Endothelial cell of umbilical vein (primary cell): ENCODE measurements around the gene LGALS3BP. TPM values are rescaled to one million over a fixed set of nuclear protein-coding genes. Genes with fewer than 3 reads are reported as not detected.

Experiments used
- BruUV-seq: library from RNA; stranded (reverse); fragments of 400-500 nt; replicated peaks from 2 replicates; lab custom pipeline; 2021; lab: Mats Ljungman, UMichigan
- CTCF ChIA-PET: fragments of 300-600, 350-600 bp; sonication (Branson Sonifier 250); formaldehyde crosslinking; loops from one replicate; lab custom pipeline; 2021; ENCODE audit warnings: antibody characterized with exemption, inconsistent platforms; lab: Charles Lee
- POLR2A ChIA-PET: fragments of 300-600, 350-600 bp; sonication (Branson Sonifier 250); formaldehyde crosslinking; loops from one replicate; lab custom pipeline; 2021; ENCODE audit warnings: antibody characterized with exemption, inconsistent platforms; lab: Charles Lee
- DNase-seq: peaks from one replicate; pipeline ENCODE4 v3.0.0-alpha.2; 2011; ENCODE audit warnings: low read depth, low spot score
- FAIRE-seq: peaks from 2 replicates; lab custom pipeline; 2011; peaks lifted over from hg19 to GRCh38; lab: Jason Lieb, UNC
- H2AFZ ChIP-seq: 2 replicates; pipeline ENCODE4 v1.6.0; 2012; ENCODE audit warnings: low read depth, low read length, control low read depth, inconsistent platforms
- H3K27ac ChIP-seq: 2 replicates; pipeline ENCODE4 v1.5.1; 2011; ENCODE audit warnings: low read depth, mild to moderate bottlenecking, control low read depth, low read length, moderate library complexity; ENCODE audit not compliant: insufficient read depth
- H3K27me3 ChIP-seq, 2 experiments: 2 replicates each; pipeline versions ENCODE4 v1.6.0 to v1.6.1; 2011; ENCODE audit warnings: low read length in 2 of 2, mixed read lengths in 1 of 2; ENCODE audit not compliant: control insufficient read depth in 2 of 2, insufficient read depth in 2 of 2
- H3K36me3 ChIP-seq, 2 experiments: 2 replicates in 1 of 2; 3 replicates in 1 of 2; pipeline ENCODE4 v1.5.1; 2011; ENCODE audit warnings: low read length in 2 of 2, mild to moderate bottlenecking in 1 of 2, moderate library complexity in 1 of 2; ENCODE audit not compliant: control insufficient read depth in 2 of 2, insufficient read depth in 2 of 2; ENCODE audit errors: extremely low read depth in 1 of 2
- H3K4me1 ChIP-seq: 3 replicates; pipeline ENCODE4 v1.5.1; 2011; ENCODE audit warnings: mild to moderate bottlenecking, low read length; ENCODE audit not compliant: control insufficient read depth, insufficient read depth; ENCODE audit errors: extremely low read depth
- H3K4me2 ChIP-seq: 2 replicates; pipeline ENCODE4 v1.6.1; 2011; ENCODE audit warnings: low read length, control low read depth, mixed read lengths; ENCODE audit not compliant: insufficient read depth
- H3K4me3 ChIP-seq, 3 experiments: fragments of 200-600 bp in 1 of 3; sonication (generic), shearing (Covaris generic) in 1 of 3; replicated peaks in 1 of 3; 2 replicates each; pipeline ENCODE4 v1.5.1; 2011 to 2016; ENCODE audit warnings: control low read depth in 3 of 3, low read length in 3 of 3, mild to moderate bottlenecking in 2 of 3, inconsistent platforms in 1 of 3, low read depth in 1 of 3, moderate library complexity in 1 of 3; ENCODE audit not compliant: insufficient read depth in 1 of 3
- H3K79me2 ChIP-seq: 2 replicates; pipeline ENCODE4 v1.6.0; 2012; ENCODE audit warnings: low read length, inconsistent platforms; ENCODE audit not compliant: control insufficient read depth, insufficient read depth
- H3K9ac ChIP-seq: replicated peaks from 2 replicates; pipeline ENCODE3; 2011; ENCODE audit warnings: low read length, control low read depth; ENCODE audit not compliant: insufficient read depth; ENCODE audit errors: extremely low read depth
- H3K9me1 ChIP-seq: replicated peaks from 3 replicates; pipeline ENCODE4 v1.6.0; 2011; ENCODE audit warnings: mild to moderate bottlenecking, low read length; ENCODE audit not compliant: control insufficient read depth, insufficient read depth; ENCODE audit errors: extremely low read depth
- H3K9me3 ChIP-seq: replicated peaks from 2 replicates; pipeline ENCODE4 v1.5.1; 2012; ENCODE audit warnings: low read length, inconsistent platforms; ENCODE audit not compliant: control insufficient read depth, insufficient read depth
- H4K20me1 ChIP-seq: replicated peaks from 2 replicates; pipeline ENCODE3; 2011; ENCODE audit warnings: mild to moderate bottlenecking, low read length; ENCODE audit not compliant: control insufficient read depth, insufficient read depth; ENCODE audit errors: extremely low read depth
- CTCF ChIP-seq, 2 donors: IDR thresholded peaks; 1 replicate in 1 of 2; 2 replicates in 1 of 2; pipeline ENCODE4 v1.5.1; 2011; ENCODE audit warnings: low read length in 2 of 2, mild to moderate bottlenecking in 2 of 2, moderate library complexity in 2 of 2, control low read depth in 1 of 2, inconsistent platforms in 1 of 2, low read depth in 1 of 2; ENCODE audit not compliant: insufficient read depth in 1 of 2; ENCODE audit errors: extremely low read depth in 1 of 2
- EZH2 ChIP-seq: IDR thresholded peaks from 2 replicates; pipeline ENCODE4 v1.6.1; 2012; ENCODE audit warnings: borderline replicate concordance, low read depth, mild to moderate bottlenecking, moderate library complexity, low read length, inconsistent platforms; ENCODE audit not compliant: severe bottlenecking
- FOS ChIP-seq: IDR thresholded peaks from 2 replicates; pipeline ENCODE4 v1.6.1; 2011; ENCODE audit warnings: mild to moderate bottlenecking, low read length, moderate library complexity, borderline replicate concordance; ENCODE audit not compliant: insufficient read depth
- MAX ChIP-seq: IDR thresholded peaks from 2 replicates; pipeline ENCODE4 v1.6.1; 2011; ENCODE audit not compliant: insufficient read depth, insufficient read length
- dilution Hi-C: fragments of 300-500 bp; cut with MboI; formaldehyde crosslinking; loops from one replicate; pipeline ENCODE4 v1.15.0; 2019; ENCODE audit warnings: low sequenced_read_pairs; ENCODE audit not compliant: extremely low pct_ligation_motif_present
- intact Hi-C: fragments of 100-400 bp; cut with micrococcal nuclease; formaldehyde crosslinking; loops from one replicate; pipeline ENCODE4 v1.10.0; 2022
- polyA plus RNA-seq, 4 experiments: library from polyadenylated mRNA; depleted of rRNA in 3 of 4; stranded (reverse) in 3 of 4; unstranded in 1 of 4; fragments of >200 nt; gene quantifications; 2 replicates each; pipeline versions ENCODE4 v1.2.1 to v1.2.3, GENCODE V29; 2011 to 2012; ENCODE audit warnings: missing spikeins in 1 of 4
- total RNA-seq: library from RNA; stranded (reverse); gene quantifications from 2 replicates; pipeline ENCODE4 v1.2.3, GENCODE V29; 2021

The LGALS3BP gene
- total and polyA plus RNA-seq, 2 donors (not counting 3 experiments of a cell fraction or from before 2014, with no cell fraction given): 0.77 to 1.3 TPM

DNA sequence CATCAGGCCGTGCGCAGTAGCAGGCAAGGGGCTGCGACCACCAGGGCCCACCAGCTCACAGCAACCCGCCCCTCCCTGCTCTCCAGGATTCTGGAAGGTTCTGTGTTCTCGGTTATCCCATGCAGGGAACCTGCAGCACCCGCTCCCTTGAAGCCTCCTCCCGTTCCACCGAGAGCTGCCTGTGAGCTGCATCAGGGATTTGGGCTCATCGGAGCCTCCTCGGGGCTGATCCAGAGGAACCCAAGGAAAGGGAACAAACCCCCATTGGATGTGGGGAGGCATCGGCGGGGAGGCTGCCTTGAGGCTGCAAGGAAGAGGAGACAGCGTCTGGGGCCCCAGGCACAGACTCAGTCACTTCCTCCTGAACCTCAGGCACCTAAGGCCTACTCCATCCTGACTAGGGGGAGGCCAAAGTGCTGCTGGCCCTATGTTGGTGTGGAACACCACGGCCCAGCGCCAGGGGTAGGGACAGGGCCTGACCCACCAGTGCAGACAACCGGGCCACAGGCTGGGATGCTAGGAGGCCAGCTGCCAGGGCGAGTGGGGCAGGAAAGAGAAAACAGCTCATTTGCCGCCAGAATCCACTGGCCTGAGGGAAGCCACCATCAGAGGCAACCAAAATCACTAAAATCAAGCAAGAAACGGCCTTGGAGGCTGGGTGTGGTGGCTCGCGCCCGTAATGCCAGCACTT, 14.4 kb upstream of the LGALS3BP start:
- dilution Hi-C loops (no loop called here), intact Hi-C loops (loop anchor here (1.0 to 2.0 kb wide), 2 partner anchors 15 to 48 kb away; partner anchors contain the start of gene CANT1)
- H3K27ac ChIP-seq: no peak overlapping the region
- CTCF ChIA-PET: interaction anchor here (0.7 to 1.6 kb wide), 4 partner anchors 32 to 55 kb away, joined by 3 to 5 read pairs (median 4); no protein-coding TSS in a partner anchor
- H3K4me1 ChIP-seq: peaks cover 14% of the 10 kb centered on the region
- no peaks in the 10 kb centered on the region for H3K9me1 ChIP-seq
- no peak for FAIRE-seq
- H3K27me3 ChIP-seq: no peaks in the 10 kb centered on the region
- POLR2A ChIA-PET: no interaction called here
- DNase-seq: no peak
- no peaks in the 10 kb centered on the region for H3K9me3 ChIP-seq
- no TSS peak for BruUV-seq
- no peaks in the 10 kb centered on the region for H4K20me1 ChIP-seq
- H3K4me3 ChIP-seq: no peak overlapping the region
- no peak overlapping the region for H2AFZ ChIP-seq
- peaks cover 12 to 42% of the 10 kb centered on the region in 2 experiments for H3K36me3 ChIP-seq
- no peak overlapping the region for H3K4me2 ChIP-seq
- no peak overlapping the region for H3K9ac ChIP-seq
- no peak for TF ChIP-seq CTCF (IDR thresholded peaks at IDR 0.05; ENCODE audit: extremely low read depth in 1 of 2, insufficient read depth in 1 of 2, low read depth in 1 of 2, low read length in 2 of 2)
- TF ChIP-seq EZH2: no peak
- no peak for TF ChIP-seq MAX
- no peak for TF ChIP-seq FOS
- peaks cover 39% of the 10 kb centered on the region for H3K79me2 ChIP-seq
